Renal cortex interstitium (tissue), 11 donors: ENCODE measurements around the gene NEXN. TPM values are rescaled to one million over a fixed set of nuclear protein-coding genes. Genes with fewer than 3 reads are reported as not detected.
A peak's percentile ranks its signal among the peaks of the same experiment; 100 is the strongest.
"Not testable (repeated sequence)": the region's sequence is repeated elsewhere in the genome, so short reads cannot be mapped to it uniquely, and the experiment has no call there.

ENCODE experiments used
- DNase-seq, 11 donors: peaks; one replicate each; pipeline ENCODE4 v3.0.0-alpha.2; 2013; ENCODE audit warnings: low read depth in 9 of 11, low spot score in 4 of 11; ENCODE audit errors: extremely low read depth in 1 of 11
- polyA plus RNA-seq, 3 donors: library from polyadenylated mRNA; unstranded; fragments of 120-200 nt; gene quantifications; one replicate each; pipeline ENCODE4 v1.2.1, GENCODE V29; 2013; ENCODE audit not compliant: insufficient read length in 3 of 3

The NEXN gene
- polyA plus RNA-seq, 3 donors: 10.8 to 13.6 (median 13.3) TPM

GRCh38 chr1:77950873-77951272, 62.4 kb downstream of the NEXN start:
- no peak for DNase-seq

GRCh38 chr1:77951328-77951727, 62.9 kb downstream of the NEXN start:
- DNase-seq: no peak

GRCh38 chr1:77953907-77954306, 65.5 kb downstream of the NEXN start:
- DNase-seq: no peak

DNA sequence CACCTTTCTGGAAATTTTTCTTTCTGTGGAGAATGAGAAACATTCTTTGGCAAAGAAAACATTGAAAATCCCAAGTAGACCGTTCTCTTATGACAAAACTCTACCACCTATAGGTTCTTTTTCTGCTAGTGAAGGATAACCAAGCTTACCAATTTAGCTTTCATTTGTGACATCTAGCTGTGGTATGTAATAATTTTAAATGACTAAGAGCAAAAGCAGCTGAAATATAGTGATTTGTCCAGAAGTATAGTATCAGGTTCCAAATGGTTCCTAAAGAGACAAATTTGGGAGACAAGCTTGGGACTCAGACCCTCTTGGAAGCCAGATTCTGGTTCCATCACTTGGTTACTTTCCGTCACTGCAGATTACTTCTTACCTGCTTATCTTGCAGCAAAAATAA, 66.1 kb downstream of the NEXN start:
- DNase-seq: no peak

DNA sequence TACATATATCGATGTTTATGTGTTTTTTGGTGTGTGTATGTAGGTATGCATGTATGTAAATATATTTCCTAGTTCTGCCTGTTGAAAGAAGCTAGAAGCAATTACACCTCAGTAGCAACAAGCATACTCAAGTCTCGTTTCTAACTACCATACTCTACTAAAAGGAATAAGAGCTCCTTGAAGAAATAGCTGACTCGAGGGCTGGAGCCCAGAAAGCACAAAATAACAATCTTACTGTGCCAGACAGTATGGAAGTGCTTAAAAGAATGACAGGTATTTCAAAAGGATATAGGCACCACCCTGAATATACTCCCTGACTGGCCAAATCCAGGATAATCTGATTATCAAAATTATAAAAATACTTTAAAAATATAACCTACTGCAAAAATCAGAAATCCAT, 67.3 kb downstream of the NEXN start:
- no peak for DNase-seq

GRCh38 chr1:77956464-77956863, 68.0 kb downstream of the NEXN start:
- DNase-seq: no peak

DNA sequence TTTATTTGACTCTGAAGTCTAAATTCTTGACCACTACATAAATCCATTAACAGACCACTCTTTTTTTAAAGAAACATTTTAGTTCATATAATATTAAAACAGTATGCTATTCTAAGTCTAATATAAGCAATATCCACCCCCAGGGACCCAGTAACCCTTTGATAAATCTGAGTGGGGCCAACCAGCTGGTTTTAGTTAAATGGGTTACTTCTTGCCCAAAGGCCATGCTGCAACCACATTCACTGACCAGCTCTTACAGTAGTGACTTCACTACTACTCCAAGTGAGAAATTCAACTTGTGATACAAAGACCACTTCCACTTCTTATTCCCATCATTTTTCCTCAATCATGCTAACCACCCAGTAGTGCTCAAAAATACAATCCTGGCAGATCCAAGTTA, 70.0 kb downstream of the NEXN start:
- DNase-seq: no peak

DNA sequence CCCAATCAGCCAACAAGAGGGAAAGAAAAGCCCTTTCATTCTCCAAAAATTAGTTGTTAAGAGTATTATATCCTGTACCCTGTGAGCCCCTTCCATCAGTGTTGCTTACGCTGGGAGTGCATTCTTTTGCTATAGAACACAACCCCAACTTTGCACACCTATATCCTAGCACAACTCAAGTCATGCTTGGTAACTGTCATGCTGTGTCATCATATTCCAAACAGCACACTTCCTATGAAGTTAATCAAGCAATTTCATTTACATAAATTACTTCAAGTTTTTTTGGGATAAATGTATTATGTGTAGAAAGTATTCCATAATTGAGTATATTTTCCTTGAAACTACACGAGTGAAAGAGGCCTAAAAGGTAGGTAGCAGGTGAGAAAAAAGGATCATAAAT, 70.4 kb downstream of the NEXN start:
- DNase-seq: no peak

DNA sequence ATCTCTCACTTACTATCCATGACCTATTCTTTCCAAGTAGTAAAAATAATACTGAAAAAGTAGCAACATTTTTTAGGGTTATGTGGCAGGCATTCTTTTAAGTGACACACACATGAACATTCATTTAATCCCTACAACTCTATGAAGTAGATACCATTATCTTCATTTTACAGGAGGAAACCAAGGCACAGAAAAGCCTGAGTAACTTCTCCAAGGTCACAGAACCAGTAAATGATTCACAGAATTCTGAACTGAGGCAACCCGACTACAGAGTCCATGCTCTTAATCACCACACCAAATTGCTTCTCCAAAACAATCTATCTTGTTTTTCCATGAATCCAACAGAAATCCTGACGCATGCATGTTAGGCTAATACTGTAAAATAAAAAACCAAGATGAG, 73.0 kb downstream of the NEXN start:
- DNase-seq: no peak

GRCh38 chr1:77966291-77966690, 77.9 kb downstream of the NEXN start:
- DNase-seq: no peak

DNA sequence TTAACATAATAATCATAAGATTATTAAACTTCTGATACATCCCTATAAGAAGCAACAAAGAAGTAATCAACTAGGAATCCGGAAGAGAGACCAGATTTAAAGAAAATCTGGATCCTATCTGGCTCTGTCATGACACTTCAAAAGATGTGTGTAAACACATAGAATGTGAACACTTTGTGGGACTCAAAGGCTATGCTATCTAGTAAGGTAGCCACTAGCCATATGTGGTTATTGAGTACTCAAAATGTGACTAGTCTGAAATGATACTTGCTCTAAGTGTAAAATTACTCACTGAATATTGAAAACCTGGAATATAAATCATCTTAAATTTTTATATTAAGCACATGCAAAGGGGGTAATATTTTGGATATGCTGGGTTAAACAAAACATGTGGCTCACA, 81.8 kb downstream of the NEXN start:
- DNase-seq: no peak

GRCh38 chr1:77972080-77972479, 83.7 kb downstream of the NEXN start:
- DNase-seq: no peak

DNA sequence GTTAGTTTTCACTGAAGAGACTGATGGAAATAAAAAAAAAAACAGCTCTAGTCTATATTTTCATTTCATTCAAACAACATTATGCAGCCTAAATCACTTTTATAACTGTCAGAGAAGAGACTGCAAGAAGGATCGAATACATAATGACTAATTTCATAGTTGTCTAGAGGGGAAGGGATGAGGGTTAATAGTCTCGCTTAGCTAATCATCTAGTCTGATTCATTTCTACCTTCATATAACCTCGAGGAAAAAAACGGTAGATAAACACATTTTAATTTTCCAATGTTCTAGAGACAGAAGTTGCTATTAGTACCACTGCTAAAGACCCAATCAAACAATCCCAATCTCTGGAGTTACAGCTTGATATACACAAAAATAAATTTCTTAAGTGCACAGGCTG, 87.0 kb downstream of the NEXN start:
- no peak for DNase-seq

DNA sequence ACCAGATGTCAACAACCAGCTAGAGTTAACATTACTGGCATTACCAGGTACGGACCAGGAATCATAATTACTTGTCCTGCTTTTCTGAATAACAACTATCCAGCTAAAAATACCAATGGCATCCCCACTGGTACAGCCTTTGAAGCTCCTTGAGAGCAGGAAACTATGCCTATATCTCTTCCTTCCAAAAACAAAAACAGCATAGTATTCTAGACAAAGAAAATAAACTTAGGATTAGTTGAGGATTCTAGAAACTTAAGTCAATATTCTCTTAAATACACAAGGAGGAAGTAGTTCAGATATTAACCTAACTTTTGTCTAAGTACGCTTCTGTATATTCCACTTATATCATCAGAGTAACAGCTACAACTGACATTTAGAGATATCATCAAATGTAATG, 87.5 kb downstream of the NEXN start:
- DNase-seq: no peak

- no peak for DNase-seq
These were observed 88.1 kb downstream of the NEXN start for GRCh38 chr1:77976433-77977076.

DNA sequence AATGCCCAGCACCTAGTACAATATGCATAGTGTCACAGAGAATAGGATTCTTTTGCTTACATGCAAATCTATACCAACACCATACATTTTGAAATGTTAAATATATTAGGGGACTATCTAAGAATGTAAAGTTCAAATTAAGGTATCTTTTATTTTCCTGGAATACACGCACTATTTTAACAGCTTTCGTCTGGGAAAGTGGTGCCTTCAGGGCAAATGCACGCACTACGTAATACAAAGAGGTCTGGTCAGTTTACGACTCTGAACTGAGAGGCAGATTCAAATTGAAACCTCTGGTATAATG, 89.5 kb downstream of the NEXN start:
- no peak for DNase-seq

- peak; percentile 77 to 93 (median 84) for DNase-seq
These were observed 90.0 kb downstream of the NEXN start for GRCh38 chr1:77978293-77978968.

DNA sequence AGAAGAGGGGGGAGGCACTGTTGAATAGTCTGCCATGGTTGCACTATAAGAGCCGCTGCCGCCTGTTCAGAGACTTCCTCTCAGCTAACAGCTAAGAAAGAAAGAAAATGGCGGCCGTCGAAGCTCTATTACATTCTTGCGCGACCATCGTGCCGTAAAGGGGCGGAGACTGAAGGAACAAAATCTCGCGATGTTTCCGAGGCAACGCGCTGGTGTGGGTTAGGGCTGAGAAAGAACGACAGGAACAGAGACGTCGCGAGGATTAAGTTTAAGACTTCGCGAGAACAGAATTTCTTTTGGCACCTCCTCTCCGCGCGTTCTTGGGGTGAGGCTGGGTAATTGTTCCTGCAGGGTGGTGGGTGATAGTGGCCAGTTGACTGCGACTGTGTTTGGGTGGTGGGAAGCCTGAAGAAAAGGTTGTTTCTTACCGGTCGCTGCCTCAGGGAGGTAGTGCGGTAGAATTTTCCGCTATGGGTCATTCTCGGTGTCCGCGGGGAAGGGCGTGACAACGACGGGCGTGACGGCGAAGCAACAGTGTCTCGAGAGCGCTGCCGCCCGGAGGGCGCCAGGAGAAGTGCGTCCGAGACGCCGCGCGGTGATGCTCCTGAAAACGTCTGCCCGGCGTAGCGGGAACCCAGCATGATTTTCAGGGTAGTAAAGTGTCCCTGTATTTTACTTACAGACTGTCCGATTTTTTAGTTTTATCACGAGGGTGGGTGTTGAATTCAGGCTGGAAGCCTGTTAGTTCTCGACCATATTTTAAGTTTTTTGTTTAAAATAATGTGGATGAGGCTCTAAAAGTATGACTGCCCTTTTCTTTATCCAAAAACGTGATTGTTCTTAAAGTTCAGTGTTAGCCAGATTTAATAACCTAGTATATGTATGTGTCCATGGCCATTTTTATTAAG, 90.8 kb downstream of the NEXN start, which contains the start of gene FUBP1:
TSS of gene FUBP1 (minus strand) at position 104 of the 908 bp plus-strand sequence. CDS start at position 36, 68 bp downstream.
- DNase-seq: peak; percentile 97 to 100 (median 99)

DNA sequence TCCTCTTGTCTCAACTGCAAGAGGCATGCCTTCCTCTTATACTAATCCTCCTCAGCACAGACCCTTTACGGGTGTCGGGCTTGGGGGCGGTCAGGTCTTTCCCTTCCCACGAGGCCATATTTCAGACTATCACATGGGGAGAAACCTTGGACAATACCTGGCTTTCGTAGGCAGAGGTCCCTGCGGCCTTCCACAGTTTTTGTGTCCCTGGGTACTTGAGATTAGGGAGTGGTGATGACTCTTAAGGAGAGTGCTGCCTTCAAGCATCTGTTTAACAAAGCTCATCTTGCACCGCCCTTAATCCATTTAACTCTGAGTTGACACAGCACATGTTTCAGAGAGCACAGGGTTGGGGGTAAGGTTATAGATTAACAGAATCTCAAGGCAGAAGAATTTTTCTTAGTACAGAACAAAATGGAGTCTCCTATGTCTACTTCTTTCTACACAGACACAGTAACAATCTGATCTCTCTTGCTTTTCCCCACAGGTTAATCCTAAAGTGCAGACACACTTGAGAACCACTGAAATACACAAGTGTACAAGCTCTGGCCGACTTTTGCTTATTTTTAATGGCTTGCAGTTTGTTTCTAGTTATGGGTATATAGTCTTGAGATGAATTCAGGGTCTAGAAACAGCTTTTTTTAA, 95.0 kb downstream of the NEXN start:
- not testable (repeated sequence) for DNase-seq

- no peak for DNase-seq
These were observed 95.6 kb downstream of the NEXN start for GRCh38 chr1:77983997-77984355.
